Measurements from ENCODE around the gene HEATR5A. TPM values are rescaled to one million over a fixed set of nuclear protein-coding genes. Genes with fewer than 3 reads are reported as not detected.

The HEATR5A gene
- total and polyA plus RNA-seq, 2 of the 13 experiments (the other 11 are each of a cell fraction or from before 2014, with no cell fraction given): 36.4 to 105 TPM

DNA sequence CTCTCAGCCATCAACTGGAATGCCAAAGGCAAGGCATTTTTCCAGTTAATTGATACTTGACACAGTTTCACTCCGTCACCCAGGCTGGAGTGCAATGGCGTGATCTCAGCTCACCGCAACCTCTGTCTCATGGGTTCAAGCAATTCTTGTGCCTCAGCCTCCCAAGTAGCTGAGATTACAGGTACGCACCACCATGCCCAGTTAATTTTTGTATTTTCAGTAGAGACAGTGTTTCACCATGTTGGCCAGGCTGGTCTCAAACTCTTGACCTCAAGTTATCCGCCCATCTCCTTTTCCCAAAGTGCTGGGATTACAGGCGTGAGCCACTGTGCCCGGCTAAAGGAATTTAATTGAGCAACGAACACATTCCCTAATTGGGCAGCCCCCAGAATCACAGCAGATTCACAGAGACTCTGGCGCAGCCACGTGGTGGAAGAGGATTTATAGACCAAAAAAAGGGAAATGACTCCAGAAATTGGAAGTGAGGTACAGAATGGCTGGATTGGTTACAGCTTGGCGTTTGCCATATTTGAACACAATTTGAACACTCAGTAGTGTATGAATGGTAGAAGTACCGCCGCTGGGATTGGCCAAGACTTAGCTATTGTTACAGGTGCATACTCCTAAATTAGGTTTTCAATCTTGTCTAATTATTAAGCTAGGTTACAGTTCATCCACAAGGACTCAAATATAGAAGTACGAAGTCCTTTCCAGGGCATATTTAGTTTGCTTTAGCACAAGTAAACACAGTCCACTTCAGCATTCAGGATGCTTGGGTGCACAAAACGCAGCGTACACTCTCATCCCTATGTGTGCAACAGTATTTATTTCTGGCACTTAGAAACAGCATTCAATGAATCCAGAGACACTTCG, 162.6 kb downstream of the HEATR5A start (continued):
- TF ChIP-seq, protein P1, sequence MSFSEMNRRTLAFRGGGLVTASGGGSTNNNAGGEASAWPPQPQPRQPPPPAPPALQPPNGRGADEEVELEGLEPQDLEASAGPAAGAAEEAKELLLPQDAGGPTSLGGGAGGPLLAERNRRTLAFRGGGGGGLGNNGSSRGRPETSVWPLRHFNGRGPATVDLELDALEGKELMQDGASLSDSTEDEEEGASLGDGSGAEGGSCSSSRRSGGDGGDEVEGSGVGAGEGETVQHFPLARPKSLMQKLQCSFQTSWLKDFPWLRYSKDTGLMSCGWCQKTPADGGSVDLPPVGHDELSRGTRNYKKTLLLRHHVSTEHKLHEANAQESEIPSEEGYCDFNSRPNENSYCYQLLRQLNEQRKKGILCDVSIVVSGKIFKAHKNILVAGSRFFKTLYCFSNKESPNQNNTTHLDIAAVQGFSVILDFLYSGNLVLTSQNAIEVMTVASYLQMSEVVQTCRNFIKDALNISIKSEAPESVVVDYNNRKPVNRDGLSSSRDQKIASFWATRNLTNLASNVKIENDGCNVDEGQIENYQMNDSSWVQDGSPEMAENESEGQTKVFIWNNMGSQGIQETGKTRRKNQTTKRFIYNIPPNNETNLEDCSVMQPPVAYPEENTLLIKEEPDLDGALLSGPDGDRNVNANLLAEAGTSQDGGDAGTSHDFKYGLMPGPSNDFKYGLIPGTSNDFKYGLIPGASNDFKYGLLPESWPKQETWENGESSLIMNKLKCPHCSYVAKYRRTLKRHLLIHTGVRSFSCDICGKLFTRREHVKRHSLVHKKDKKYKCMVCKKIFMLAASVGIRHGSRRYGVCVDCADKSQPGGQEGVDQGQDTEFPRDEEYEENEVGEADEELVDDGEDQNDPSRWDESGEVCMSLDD (CRISPR knock-in tag; IDR thresholded peaks at IDR 0.05; ENCODE audit: borderline replicate concordance): 0 out of 2 replicates have a peak, but pooled peaks have one; percentile 14
- TF ChIP-seq, protein P2, sequence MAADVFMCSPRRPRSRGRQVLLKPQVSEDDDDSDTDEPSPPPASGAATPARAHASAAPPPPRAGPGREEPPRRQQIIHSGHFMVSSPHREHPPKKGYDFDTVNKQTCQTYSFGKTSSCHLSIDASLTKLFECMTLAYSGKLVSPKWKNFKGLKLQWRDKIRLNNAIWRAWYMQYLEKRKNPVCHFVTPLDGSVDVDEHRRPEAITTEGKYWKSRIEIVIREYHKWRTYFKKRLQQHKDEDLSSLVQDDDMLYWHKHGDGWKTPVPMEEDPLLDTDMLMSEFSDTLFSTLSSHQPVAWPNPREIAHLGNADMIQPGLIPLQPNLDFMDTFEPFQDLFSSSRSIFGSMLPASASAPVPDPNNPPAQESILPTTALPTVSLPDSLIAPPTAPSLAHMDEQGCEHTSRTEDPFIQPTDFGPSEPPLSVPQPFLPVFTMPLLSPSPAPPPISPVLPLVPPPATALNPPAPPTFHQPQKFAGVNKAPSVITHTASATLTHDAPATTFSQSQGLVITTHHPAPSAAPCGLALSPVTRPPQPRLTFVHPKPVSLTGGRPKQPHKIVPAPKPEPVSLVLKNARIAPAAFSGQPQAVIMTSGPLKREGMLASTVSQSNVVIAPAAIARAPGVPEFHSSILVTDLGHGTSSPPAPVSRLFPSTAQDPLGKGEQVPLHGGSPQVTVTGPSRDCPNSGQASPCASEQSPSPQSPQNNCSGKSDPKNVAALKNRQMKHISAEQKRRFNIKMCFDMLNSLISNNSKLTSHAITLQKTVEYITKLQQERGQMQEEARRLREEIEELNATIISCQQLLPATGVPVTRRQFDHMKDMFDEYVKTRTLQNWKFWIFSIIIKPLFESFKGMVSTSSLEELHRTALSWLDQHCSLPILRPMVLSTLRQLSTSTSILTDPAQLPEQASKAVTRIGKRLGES (CRISPR knock-in tag; IDR thresholded peaks at IDR 0.05; ENCODE audit: borderline replicate concordance): peak; percentile 13; the same call in 1 of the 2 replicates
- TF ChIP-seq FOXA3 (CRISPR knock-in tag; IDR thresholded peaks at IDR 0.05) (peak; percentile 100), STAG1 (CRISPR knock-in tag; IDR thresholded peaks at IDR 0.05) (peak; percentile 43), ZNF264 (CRISPR knock-in tag; IDR thresholded peaks at IDR 0.05) (peak; percentile 81), ZBTB42 (CRISPR knock-in tag; IDR thresholded peaks at IDR 0.05) (peak; percentile 91), TBX3 (IDR thresholded peaks at IDR 0.05; ENCODE audit: borderline replicate concordance) (peak; percentile 95)
- TF ChIP-seq, protein P3, sequence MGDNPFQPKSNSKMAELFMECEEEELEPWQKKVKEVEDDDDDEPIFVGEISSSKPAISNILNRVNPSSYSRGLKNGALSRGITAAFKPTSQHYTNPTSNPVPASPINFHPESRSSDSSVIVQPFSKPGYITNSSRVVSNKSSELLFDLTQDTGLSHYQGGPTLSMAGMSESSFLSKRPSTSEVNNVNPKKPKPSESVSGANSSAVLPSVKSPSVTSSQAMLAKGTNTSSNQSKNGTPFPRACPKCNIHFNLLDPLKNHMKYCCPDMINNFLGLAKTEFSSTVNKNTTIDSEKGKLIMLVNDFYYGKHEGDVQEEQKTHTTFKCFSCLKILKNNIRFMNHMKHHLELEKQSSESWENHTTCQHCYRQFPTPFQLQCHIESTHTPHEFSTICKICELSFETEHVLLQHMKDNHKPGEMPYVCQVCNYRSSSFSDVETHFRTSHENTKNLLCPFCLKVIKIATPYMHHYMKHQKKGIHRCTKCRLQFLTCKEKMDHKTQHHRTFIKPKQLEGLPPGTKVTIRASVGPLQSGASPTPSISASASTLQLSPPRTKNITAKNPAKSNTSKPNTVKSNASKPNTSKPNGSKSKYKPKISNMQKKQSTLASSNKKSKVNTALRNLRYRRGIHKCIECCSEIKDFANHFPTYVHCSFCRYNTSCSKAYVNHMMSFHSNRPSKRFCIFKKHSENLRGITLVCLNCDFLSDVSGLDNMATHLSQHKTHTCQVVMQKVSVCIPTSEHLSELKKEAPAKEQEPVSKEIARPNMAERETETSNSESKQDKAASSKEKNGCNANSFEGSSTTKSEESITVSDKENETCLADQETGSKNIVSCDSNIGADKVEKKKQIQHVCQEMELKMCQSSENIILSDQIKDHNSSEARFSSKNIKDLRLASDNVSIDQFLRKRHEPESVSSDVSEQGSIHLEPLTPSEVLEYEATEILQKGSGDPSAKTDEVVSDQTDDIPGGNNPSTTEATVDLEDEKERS (CRISPR knock-in tag; IDR thresholded peaks at IDR 0.05): peak; percentile 91
- TF ChIP-seq, protein P4, sequence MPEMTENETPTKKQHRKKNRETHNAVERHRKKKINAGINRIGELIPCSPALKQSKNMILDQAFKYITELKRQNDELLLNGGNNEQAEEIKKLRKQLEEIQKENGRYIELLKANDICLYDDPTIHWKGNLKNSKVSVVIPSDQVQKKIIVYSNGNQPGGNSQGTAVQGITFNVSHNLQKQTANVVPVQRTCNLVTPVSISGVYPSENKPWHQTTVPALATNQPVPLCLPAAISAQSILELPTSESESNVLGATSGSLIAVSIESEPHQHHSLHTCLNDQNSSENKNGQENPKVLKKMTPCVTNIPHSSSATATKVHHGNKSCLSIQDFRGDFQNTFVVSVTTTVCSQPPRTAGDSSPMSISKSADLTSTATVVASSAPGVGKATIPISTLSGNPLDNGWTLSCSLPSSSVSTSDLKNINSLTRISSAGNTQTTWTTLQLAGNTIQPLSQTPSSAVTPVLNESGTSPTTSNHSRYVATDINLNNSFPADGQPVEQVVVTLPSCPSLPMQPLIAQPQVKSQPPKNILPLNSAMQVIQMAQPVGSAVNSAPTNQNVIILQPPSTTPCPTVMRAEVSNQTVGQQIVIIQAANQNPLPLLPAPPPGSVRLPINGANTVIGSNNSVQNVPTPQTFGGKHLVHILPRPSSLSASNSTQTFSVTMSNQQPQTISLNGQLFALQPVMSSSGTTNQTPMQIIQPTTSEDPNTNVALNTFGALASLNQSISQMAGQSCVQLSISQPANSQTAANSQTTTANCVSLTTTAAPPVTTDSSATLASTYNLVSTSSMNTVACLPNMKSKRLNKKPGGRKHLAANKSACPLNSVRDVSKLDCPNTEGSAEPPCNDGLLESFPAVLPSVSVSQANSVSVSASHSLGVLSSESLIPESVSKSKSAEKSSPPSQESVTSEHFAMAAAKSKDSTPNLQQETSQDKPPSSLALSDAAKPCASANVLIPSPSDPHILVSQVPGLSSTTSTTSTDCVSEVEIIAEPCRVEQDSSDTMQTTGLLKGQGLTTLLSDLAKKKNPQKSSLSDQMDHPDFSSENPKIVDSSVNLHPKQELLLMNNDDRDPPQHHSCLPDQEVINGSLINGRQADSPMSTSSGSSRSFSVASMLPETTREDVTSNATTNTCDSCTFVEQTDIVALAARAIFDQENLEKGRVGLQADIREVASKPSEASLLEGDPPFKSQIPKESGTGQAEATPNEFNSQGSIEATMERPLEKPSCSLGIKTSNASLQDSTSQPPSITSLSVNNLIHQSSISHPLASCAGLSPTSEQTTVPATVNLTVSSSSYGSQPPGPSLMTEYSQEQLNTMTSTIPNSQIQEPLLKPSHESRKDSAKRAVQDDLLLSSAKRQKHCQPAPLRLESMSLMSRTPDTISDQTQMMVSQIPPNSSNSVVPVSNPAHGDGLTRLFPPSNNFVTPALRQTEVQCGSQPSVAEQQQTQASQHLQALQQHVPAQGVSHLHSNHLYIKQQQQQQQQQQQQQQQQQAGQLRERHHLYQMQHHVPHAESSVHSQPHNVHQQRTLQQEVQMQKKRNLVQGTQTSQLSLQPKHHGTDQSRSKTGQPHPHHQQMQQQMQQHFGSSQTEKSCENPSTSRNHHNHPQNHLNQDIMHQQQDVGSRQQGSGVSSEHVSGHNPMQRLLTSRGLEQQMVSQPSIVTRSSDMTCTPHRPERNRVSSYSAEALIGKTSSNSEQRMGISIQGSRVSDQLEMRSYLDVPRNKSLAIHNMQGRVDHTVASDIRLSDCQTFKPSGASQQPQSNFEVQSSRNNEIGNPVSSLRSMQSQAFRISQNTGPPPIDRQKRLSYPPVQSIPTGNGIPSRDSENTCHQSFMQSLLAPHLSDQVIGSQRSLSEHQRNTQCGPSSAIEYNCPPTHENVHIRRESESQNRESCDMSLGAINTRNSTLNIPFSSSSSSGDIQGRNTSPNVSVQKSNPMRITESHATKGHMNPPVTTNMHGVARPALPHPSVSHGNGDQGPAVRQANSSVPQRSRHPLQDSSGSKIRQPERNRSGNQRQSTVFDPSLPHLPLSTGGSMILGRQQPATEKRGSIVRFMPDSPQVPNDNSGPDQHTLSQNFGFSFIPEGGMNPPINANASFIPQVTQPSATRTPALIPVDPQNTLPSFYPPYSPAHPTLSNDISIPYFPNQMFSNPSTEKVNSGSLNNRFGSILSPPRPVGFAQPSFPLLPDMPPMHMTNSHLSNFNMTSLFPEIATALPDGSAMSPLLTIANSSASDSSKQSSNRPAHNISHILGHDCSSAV (CRISPR knock-in tag; IDR thresholded peaks at IDR 0.05; ENCODE audit: borderline replicate concordance): peak; percentile 96; the same call in 1 of the 2 replicates
